K562 (cell line): ENCODE results near the gene TAX1BP1. TPM values are rescaled to one million over a fixed set of nuclear protein-coding genes. Genes with fewer than 3 reads are reported as not detected.
A peak's percentile ranks its signal among the peaks of the same experiment; 100 is the strongest.

Source experiments
- ATAC-seq: fragments of 200-7000 bp; cut with Tn5 transposase; 3 replicates; pipeline ENCODE4 v1.9.1; 2020; ENCODE audit warnings: moderate library complexity
- BruUV-seq: library from RNA; stranded (reverse); fragments of 400-500 nt; replicated peaks from 2 replicates; lab custom pipeline; 2021; lab: Mats Ljungman, UMichigan
- CTCF ChIA-PET: fragments of 300-600 bp; formaldehyde crosslinking; extraction: SDS; loops from one replicate; lab custom pipeline; 2021; ENCODE audit warnings: low intra/inter-chr PET ratio; lab: Yijun Ruan, JAX
- POLR2A ChIA-PET: fragments of 300-600, 350-650 bp; sonication (Branson Sonifier 250); formaldehyde crosslinking; extraction: SDS; loops from one replicate; lab custom pipeline; 2021; ENCODE audit warnings: antibody characterized with exemption, inconsistent platforms; lab: Yijun Ruan, JAX
- DNase-seq, 4 experiments: peaks; one replicate each; pipeline versions ENCODE4 v3.0.0 to v3.0.0-alpha.2; 2011 to 2018; ENCODE audit warnings: low spot score in 3 of 4, mixed read lengths in 3 of 4; ENCODE audit errors: extremely low read depth in 1 of 4
- FAIRE-seq: peaks from 2 replicates; lab custom pipeline; 2011; peaks lifted over from hg19 to GRCh38; lab: Jason Lieb, UNC
- H2AFZ ChIP-seq: 2 replicates; pipeline ENCODE4 v1.6.0; 2011; ENCODE audit warnings: low read depth, low read length, control low read depth, inconsistent platforms
- H3K27ac ChIP-seq: fragments of 200-600 bp; 3 replicates; pipeline ENCODE4 v1.8.0; 2011; ENCODE audit warnings: low read depth, mild to moderate bottlenecking, control low read depth, inconsistent platforms, low read length, moderate library complexity, mixed read lengths; ENCODE audit errors: extremely low read depth
- H3K27me3 ChIP-seq, 2 experiments: fragments of 300-600 bp in 1 of 2; 2 replicates in 1 of 2; 3 replicates in 1 of 2; pipeline versions ENCODE4 v1.6.0 to v1.8.0; 2011; ENCODE audit warnings: inconsistent platforms in 2 of 2, low read length in 2 of 2, mild to moderate bottlenecking in 1 of 2, mixed read lengths in 1 of 2, moderate library complexity in 1 of 2; ENCODE audit not compliant: control insufficient read depth in 2 of 2, insufficient read depth in 2 of 2
- H3K36me3 ChIP-seq: fragments of 300-600 bp; 3 replicates; pipeline ENCODE4 v1.8.0; 2011; ENCODE audit warnings: mild to moderate bottlenecking, low read length, inconsistent platforms; ENCODE audit not compliant: control insufficient read depth, insufficient read depth
- H3K4me1 ChIP-seq, 2 experiments: fragments of 200-600 bp in 1 of 2; replicated peaks in 1 of 2; 2 replicates in 1 of 2; 3 replicates in 1 of 2; pipeline versions ENCODE4 v1.5.1 to v1.8.0; 2011; ENCODE audit warnings: inconsistent platforms in 2 of 2, low read length in 2 of 2, mild to moderate bottlenecking in 1 of 2, mixed read lengths in 1 of 2, moderate library complexity in 1 of 2; ENCODE audit not compliant: control insufficient read depth in 2 of 2, insufficient read depth in 2 of 2
- H3K4me2 ChIP-seq: 2 replicates; pipeline ENCODE4 v1.6.1; 2011; ENCODE audit warnings: low read length, control low read depth, inconsistent platforms, mixed read lengths; ENCODE audit not compliant: insufficient read depth
- H3K4me3 ChIP-seq: fragments of 200-600 bp; sonication (generic), shearing (Covaris generic); 2 replicates; pipeline ENCODE4 v1.5.1; 2016; ENCODE audit warnings: control low read depth, inconsistent platforms
- H3K79me2 ChIP-seq: fragments of 200-600 bp; 3 replicates; pipeline ENCODE4 v1.8.0; 2011; ENCODE audit warnings: low read length, inconsistent platforms; ENCODE audit not compliant: control insufficient read depth, insufficient read depth
- H3K9ac ChIP-seq, 2 experiments: 2 replicates each; pipeline versions ENCODE4 v1.6.0 to v1.6.1; 2011; ENCODE audit warnings: low read depth in 2 of 2, low read length in 2 of 2, control low read depth in 1 of 2, inconsistent platforms in 1 of 2, mild to moderate bottlenecking in 1 of 2, mixed read lengths in 1 of 2; ENCODE audit not compliant: insufficient read depth in 1 of 2
- H3K9me1 ChIP-seq: one replicate; pipeline ENCODE4 v1.6.0; 2011; ENCODE audit warnings: inconsistent platforms, mild to moderate bottlenecking, low read length, moderate library complexity; ENCODE audit not compliant: control insufficient read depth, insufficient read depth
- H3K9me3 ChIP-seq: replicated peaks from 2 replicates; pipeline ENCODE4 v1.5.1; 2011; ENCODE audit warnings: low read depth, low read length, inconsistent platforms; ENCODE audit not compliant: control insufficient read depth, insufficient read depth
- H4K20me1 ChIP-seq: replicated peaks from 2 replicates; pipeline ENCODE4 v1.6.1; 2011; ENCODE audit warnings: low read length, inconsistent platforms, mixed read lengths; ENCODE audit not compliant: control insufficient read depth, insufficient read depth
- BCL6 ChIP-seq: fragments of 250-450 bp; sonication (Bioruptor Pico); IDR thresholded peaks from 2 replicates; pipeline ENCODE4 v1.4.0; 2020
- MEIS2 ChIP-seq: fragments of 450-650 bp; IDR thresholded peaks from 2 replicates; pipeline ENCODE4 v1.6.1; 2014; ENCODE audit warnings: mild to moderate bottlenecking; ENCODE audit not compliant: partially characterized antibody
- WGBS: fragments of 100-300 bp; shearing (Covaris generic); methylation state at CpG from one replicate; pipeline ENCODE4 v1.1.6; 2016; ENCODE audit warnings: low coverage, mixed read lengths; ENCODE audit not compliant: insufficient coverage; ENCODE audit errors: missing lambda C conversion rate; 5-methylcytosine and 5-hydroxymethylcytosine counted together
- in situ Hi-C: fragments of 300-500 bp; cut with MboI; formaldehyde crosslinking; loops from 4 replicates; pipeline ENCODE4 v1.15.0; 2018; ENCODE audit warnings: inconsistent platforms, mixed read lengths
- intact Hi-C: fragments of 100-400 bp; cut with micrococcal nuclease; formaldehyde crosslinking; loops from 2 replicates; pipeline ENCODE4 v1.14.2; 2022
- polyA plus RNA-seq, 8 experiments: library from polyadenylated mRNA; depleted of rRNA in 4 of 8; stranded (reverse) in 5 of 8; unstranded in 3 of 8; fragments of >200 nt; fragmentation: Nextera tagmentation in 2 of 8; fragmentation: Illumina TruSeq in 1 of 8; extraction: Ambion mirVana in 2 of 8; extraction: Trizol in 1 of 8; gene quantifications; 2 replicates each; pipeline versions ENCODE4 v1.2.1 to v1.2.3, GENCODE V29; 2011 to 2014; ENCODE audit warnings: inconsistent platforms in 1 of 8, missing spikeins in 1 of 8
- total RNA-seq, 7 experiments: library from RNA; depleted of rRNA in 6 of 7; stranded (reverse); fragments of >200 nt in 6 of 7; fragmentation: Illumina TruSeq in 2 of 7; extraction: Trizol in 2 of 7; gene quantifications; 2 replicates each; pipeline versions ENCODE4 v1.2.1 to v1.2.3, GENCODE V29; 2011 to 2021; ENCODE audit warnings: low replicate concordance in 1 of 7
- TF ChIP-seq, protein P1 (sequence below): fragments of 150-350 bp; conservative IDR thresholded peaks from 2 replicates; pipeline ENCODE4 v1.6.1; 2014; ENCODE audit warnings: low read length

Gene TAX1BP1
- total and polyA plus RNA-seq, 9 of the 15 experiments (the other 6 are each of a cell fraction or from before 2014, with no cell fraction given), result 49.0 to 119 (median 75.9) TPM

DNA sequence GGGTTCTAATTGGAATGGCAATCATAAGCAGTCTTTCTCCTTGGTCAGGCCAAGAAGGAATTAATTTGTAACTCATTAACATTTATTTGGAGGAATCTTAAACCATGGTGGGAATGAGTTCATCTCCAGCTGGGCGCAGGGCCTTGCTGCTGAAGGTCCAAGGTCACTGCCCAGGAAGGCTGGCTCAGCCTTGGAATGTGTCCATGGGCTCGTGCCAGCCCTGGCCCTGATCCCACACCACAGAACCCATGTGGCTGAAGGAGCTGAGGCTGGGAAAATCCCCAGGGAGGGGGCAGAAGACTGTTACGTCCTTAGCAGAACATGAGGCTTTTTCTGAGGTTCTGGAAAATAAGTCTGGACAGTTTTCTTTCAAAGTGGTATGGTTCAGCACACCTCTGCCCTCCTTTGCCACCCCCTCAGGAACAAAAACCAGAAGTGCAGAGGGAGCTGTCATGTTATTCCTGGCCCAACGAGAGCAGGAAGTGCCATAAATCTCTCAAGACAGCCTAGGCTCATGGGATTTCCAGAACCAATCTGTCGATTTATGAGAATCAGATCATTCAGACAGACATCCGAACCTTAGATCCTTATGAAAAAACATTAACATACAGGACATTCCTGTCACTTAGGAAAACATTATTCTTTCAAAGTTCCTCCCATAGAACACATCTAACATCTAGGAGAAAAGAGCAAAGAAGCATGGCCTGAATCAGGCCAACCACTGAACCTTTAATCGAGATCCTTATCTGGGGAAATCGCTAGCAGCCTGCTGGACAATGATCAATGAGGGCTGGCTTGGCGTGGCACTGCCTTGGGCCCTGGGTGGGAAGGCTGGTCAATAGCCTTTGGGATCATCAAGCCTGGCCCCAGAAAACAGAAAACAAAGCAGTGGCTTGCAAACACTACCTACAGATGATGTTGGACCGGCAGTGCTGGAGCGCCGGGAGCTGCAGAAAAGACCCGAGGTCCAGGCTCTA lies 134.3 kb downstream of the TAX1BP1 start:
- H3K79me2 ChIP-seq, result no peaks in the 10 kb centered on the region
- DNase-seq (no peak), ATAC-seq (no peak), FAIRE-seq (no peak)
- BruUV-seq, result no TSS peak
- no peak overlapping the region for H3K27ac ChIP-seq
- intact Hi-C loops (loop anchor here (10.0 kb wide), 1 partner anchor 59 kb away; no protein-coding TSS in a partner anchor), in situ Hi-C loops (no loop called here)
- H4K20me1 ChIP-seq, result no peaks in the 10 kb centered on the region
- no peaks in the 10 kb centered on the region for H3K4me1 ChIP-seq
- ChIA-PET POLR2A (interaction anchor here (1.4 kb wide), 1 partner anchor 14 kb away, joined by 3 read pairs; no protein-coding TSS in a partner anchor), CTCF (no interaction called here)
- H3K9ac ChIP-seq, result no peak overlapping the region
- no peaks in the 10 kb centered on the region for H3K36me3 ChIP-seq
- H3K9me1 ChIP-seq, result no peaks in the 10 kb centered on the region
- H3K9me3 ChIP-seq, result no peaks in the 10 kb centered on the region
- no peak for TF ChIP-seq BCL6
- peak; percentile 7 for TF ChIP-seq MEIS2
- H3K27me3 ChIP-seq, result peaks cover 50 to 65% of the 10 kb centered on the region in 2 experiments
- no peak overlapping the region for H2AFZ ChIP-seq
- WGBS, result 0% methylated on average over 13 of the region's 13 CpGs
- H3K4me3 ChIP-seq, result no peak overlapping the region
- no peak overlapping the region for H3K4me2 ChIP-seq

- no peaks in the 10 kb centered on the region for H3K9me1 ChIP-seq
- no peaks in the 10 kb centered on the region for H4K20me1 ChIP-seq
- WGBS, result 1% methylated on average over 9 of the region's 9 CpGs
- no peak overlapping the region for H3K27ac ChIP-seq
- CTCF ChIA-PET, result no interaction called here
- no peaks in the 10 kb centered on the region for H3K4me1 ChIP-seq
- no peak overlapping the region for H3K4me2 ChIP-seq
- in situ Hi-C loops, result no loop called here
- intact Hi-C loops, result loop anchor here (10.0 kb wide), 1 partner anchor 60 kb away; no protein-coding TSS in a partner anchor
- no peak overlapping the region for H3K9ac ChIP-seq
- no peak overlapping the region for H2AFZ ChIP-seq
- DNase-seq (no peak), ATAC-seq (no peak), FAIRE-seq (no peak)
- TF ChIP-seq, protein P1, sequence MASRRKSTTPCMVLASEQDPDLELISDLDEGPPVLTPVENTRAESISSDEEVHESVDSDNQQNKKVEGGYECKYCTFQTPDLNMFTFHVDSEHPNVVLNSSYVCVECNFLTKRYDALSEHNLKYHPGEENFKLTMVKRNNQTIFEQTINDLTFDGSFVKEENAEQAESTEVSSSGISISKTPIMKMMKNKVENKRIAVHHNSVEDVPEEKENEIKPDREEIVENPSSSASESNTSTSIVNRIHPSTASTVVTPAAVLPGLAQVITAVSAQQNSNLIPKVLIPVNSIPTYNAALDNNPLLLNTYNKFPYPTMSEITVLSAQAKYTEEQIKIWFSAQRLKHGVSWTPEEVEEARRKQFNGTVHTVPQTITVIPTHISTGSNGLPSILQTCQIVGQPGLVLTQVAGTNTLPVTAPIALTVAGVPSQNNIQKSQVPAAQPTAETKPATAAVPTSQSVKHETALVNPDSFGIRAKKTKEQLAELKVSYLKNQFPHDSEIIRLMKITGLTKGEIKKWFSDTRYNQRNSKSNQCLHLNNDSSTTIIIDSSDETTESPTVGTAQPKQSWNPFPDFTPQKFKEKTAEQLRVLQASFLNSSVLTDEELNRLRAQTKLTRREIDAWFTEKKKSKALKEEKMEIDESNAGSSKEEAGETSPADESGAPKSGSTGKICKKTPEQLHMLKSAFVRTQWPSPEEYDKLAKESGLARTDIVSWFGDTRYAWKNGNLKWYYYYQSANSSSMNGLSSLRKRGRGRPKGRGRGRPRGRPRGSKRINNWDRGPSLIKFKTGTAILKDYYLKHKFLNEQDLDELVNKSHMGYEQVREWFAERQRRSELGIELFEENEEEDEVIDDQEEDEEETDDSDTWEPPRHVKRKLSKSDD, result no peak
- no peaks in the 10 kb centered on the region for H3K79me2 ChIP-seq
- no TSS peak for BruUV-seq
- H3K27me3 ChIP-seq, result peaks cover 47 to 57% of the 10 kb centered on the region in 2 experiments
- no peaks in the 10 kb centered on the region for H3K9me3 ChIP-seq
- H3K4me3 ChIP-seq, result no peak overlapping the region
- no peaks in the 10 kb centered on the region for H3K36me3 ChIP-seq
- POLR2A ChIA-PET, result no interaction called here
Measured at GRCh38 chr7:27875061-27875460, 135.1 kb downstream of the TAX1BP1 start.
